NB4 (cell line): ENCODE data around the gene OXNAD1.

Source experiments
- MYC ChIP-seq: IDR thresholded peaks from 2 replicates; pipeline ENCODE4 v1.6.1; 2011; ENCODE audit warnings: low read depth, low read length
- POLR2A ChIP-seq: IDR thresholded peaks from 2 replicates; pipeline ENCODE4 v1.6.1; 2011; ENCODE audit warnings: mild to moderate bottlenecking; ENCODE audit not compliant: insufficient read length; ENCODE audit errors: extremely low read depth
- TF ChIP-seq, protein P1 (sequence below): IDR thresholded peaks from 2 replicates; pipeline ENCODE4 v1.6.1; 2011; ENCODE audit warnings: low read depth, low read length
- TF ChIP-seq, protein P2 (sequence below): IDR thresholded peaks from one replicate; pipeline ENCODE4 v1.5.1; 2012; ENCODE audit warnings: low read depth, low read length

DNA sequence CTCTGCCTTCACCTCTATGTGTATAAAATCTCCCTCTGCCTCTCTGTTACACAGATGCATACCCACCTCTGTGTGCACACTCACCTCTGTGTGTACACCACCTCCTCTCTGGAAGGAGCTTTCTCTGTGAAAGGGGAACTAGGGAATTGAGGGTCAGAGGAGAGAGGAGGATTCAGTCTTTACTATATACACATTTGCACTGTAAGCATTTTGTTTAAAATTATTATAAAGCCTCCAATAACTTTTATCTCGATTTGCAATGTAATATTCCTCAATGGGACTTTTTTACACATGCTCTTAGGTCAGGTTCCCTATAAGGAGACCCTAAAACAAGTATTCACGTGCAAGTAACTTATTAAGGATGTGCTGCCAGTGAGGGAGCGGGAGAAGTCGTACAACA is 82.5 kb downstream of the OXNAD1 start:
- no peak for TF ChIP-seq POLR2A
- TF ChIP-seq, protein P1, sequence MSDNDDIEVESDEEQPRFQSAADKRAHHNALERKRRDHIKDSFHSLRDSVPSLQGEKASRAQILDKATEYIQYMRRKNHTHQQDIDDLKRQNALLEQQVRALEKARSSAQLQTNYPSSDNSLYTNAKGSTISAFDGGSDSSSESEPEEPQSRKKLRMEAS, result no peak
- TF ChIP-seq, protein P2, sequence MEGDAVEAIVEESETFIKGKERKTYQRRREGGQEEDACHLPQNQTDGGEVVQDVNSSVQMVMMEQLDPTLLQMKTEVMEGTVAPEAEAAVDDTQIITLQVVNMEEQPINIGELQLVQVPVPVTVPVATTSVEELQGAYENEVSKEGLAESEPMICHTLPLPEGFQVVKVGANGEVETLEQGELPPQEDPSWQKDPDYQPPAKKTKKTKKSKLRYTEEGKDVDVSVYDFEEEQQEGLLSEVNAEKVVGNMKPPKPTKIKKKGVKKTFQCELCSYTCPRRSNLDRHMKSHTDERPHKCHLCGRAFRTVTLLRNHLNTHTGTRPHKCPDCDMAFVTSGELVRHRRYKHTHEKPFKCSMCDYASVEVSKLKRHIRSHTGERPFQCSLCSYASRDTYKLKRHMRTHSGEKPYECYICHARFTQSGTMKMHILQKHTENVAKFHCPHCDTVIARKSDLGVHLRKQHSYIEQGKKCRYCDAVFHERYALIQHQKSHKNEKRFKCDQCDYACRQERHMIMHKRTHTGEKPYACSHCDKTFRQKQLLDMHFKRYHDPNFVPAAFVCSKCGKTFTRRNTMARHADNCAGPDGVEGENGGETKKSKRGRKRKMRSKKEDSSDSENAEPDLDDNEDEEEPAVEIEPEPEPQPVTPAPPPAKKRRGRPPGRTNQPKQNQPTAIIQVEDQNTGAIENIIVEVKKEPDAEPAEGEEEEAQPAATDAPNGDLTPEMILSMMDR, result no peak
- TF ChIP-seq MYC, result no peak
